GM12873 (cell line): ENCODE results near the gene FMNL3.

Source experiments
- TF ChIP-seq, protein P1 (sequence below): IDR thresholded peaks from 2 replicates; pipeline ENCODE4 v1.5.1; 2012; ENCODE audit warnings: low read depth, mild to moderate bottlenecking, moderate library complexity, low read length, control low read depth; ENCODE audit not compliant: insufficient read depth; ENCODE audit errors: missing control alignments

Gene FMNL3

GRCh38 chr12:49702676-49703215, 4.5 kb downstream of the FMNL3 start:
- TF ChIP-seq, protein P1, sequence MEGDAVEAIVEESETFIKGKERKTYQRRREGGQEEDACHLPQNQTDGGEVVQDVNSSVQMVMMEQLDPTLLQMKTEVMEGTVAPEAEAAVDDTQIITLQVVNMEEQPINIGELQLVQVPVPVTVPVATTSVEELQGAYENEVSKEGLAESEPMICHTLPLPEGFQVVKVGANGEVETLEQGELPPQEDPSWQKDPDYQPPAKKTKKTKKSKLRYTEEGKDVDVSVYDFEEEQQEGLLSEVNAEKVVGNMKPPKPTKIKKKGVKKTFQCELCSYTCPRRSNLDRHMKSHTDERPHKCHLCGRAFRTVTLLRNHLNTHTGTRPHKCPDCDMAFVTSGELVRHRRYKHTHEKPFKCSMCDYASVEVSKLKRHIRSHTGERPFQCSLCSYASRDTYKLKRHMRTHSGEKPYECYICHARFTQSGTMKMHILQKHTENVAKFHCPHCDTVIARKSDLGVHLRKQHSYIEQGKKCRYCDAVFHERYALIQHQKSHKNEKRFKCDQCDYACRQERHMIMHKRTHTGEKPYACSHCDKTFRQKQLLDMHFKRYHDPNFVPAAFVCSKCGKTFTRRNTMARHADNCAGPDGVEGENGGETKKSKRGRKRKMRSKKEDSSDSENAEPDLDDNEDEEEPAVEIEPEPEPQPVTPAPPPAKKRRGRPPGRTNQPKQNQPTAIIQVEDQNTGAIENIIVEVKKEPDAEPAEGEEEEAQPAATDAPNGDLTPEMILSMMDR, result no peak

GRCh38 chr12:49702009-49702408, 5.2 kb downstream of the FMNL3 start:
- TF ChIP-seq, protein P1, result no peak

GRCh38 chr12:49698619-49699545, 8.3 kb downstream of the FMNL3 start:
- TF ChIP-seq, protein P1, result no peak

DNA sequence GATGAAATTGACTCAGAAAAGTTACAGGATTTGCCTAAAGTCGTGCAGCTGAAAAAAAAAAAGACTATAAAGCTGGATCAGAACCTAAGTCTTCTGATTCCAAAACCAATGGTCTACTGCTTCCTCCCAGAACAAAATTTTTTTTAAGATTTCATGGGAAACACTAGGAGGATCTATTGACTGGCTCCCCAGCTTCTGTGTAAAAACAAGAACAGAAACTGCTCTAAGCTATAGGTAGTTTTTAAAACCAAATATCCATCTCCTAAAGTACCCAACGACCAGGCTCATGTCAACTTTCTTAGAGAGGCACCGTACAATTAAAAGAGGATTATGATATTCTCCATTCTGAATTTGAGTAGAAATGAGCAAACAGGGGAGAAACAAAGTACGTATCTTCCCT, 9.4 kb downstream of the FMNL3 start:
- TF ChIP-seq, protein P1, result no peak

- TF ChIP-seq, protein P1, result no peak
These were observed 10.5 kb downstream of the FMNL3 start for GRCh38 chr12:49696723-49697122.

DNA sequence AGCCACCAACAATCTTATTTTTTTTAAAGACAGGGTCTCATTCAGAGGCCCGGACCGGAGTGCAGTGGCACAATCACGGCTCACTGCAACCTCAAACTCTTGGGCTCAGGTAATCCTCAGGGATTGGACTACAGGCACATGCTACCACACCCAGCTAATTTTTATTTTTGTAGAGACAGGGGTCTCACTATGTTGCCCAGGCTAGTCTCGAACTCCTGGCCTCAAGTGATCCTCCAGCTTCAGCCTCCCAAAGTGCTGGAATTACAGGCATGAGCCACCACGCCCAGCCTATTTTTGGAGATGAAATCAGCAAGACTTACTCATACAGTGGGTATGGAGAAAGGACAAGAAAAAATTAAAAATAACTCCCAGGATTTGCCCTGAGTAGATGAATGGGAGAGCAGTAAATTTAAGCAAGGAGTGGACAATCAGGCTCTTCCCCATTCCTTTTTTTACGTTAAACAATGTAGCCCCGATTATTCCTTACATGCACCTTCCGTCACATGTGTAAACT, 13.2 kb downstream of the FMNL3 start:
- TF ChIP-seq, protein P1, result no peak

GRCh38 chr12:49692851-49693250, 14.4 kb downstream of the FMNL3 start:
- TF ChIP-seq, protein P1, result no peak
